Caco-2 (cell line): ENCODE results near the gene PLXNA2. TPM values are rescaled to one million over a fixed set of nuclear protein-coding genes. Genes with fewer than 3 reads are reported as not detected.

ENCODE experiments used
- BruUV-seq: library from RNA; stranded (reverse); fragments of 400-500 nt; replicated peaks from 2 replicates; lab custom pipeline; 2021; lab: Mats Ljungman, UMichigan
- CTCF ChIA-PET: fragments of 300-600 bp; sonication (Branson Sonifier 250); formaldehyde crosslinking; loops from one replicate; lab custom pipeline; 2022; ENCODE audit warnings: antibody characterized with exemption; lab: Charles Lee
- POLR2A ChIA-PET: fragments of 300-600 bp; sonication (Branson Sonifier 250); formaldehyde crosslinking; loops from one replicate; lab custom pipeline; 2022; ENCODE audit warnings: antibody characterized with exemption; lab: Charles Lee
- DNase-seq, 2 experiments: peaks; one replicate each; pipeline versions ENCODE4 v3.0.0 to v3.0.0-alpha.2; 2020 to 2022
- H3K27me3 ChIP-seq: replicated peaks from 2 replicates; pipeline ENCODE4 v1.6.0; 2011; ENCODE audit warnings: low read length; ENCODE audit not compliant: control insufficient read depth, insufficient read depth
- H3K36me3 ChIP-seq: 2 replicates; pipeline ENCODE4 v1.5.1; 2011; ENCODE audit warnings: low read length; ENCODE audit not compliant: control insufficient read depth, insufficient read depth
- H3K4me1 ChIP-seq: fragments of 250-450 bp; sonication (Bioruptor Pico); 2 replicates; pipeline ENCODE4 v1.5.1; 2020; ENCODE audit warnings: mild to moderate bottlenecking
- H3K4me3 ChIP-seq: 2 replicates; pipeline ENCODE4 v1.5.1; 2011; ENCODE audit warnings: low read depth, mild to moderate bottlenecking, control low read depth, low read length
- H3K9me3 ChIP-seq: fragments of 250-450 bp; sonication (Bioruptor Pico); 2 replicates; pipeline ENCODE4 v1.5.1; 2020; ENCODE audit warnings: mild to moderate bottlenecking, moderate library complexity
- H3K27ac Mint-ChIP-seq: one replicate; pipeline ENCODE4 v1.8.0; 2022; ENCODE audit warnings: mixed read lengths; ENCODE audit not compliant: unreplicated experiment
- H3K27me3 Mint-ChIP-seq: one replicate; pipeline ENCODE4 v1.8.0; 2022; ENCODE audit warnings: mixed read lengths; ENCODE audit not compliant: insufficient read depth, unreplicated experiment
- H3K36me3 Mint-ChIP-seq: one replicate; pipeline ENCODE4 v1.8.0; 2022; ENCODE audit warnings: mild to moderate bottlenecking, mixed read lengths; ENCODE audit not compliant: insufficient read depth, unreplicated experiment
- H3K4me1 Mint-ChIP-seq: one replicate; pipeline ENCODE4 v1.8.0; 2022; ENCODE audit warnings: low read depth, mixed read lengths; ENCODE audit not compliant: unreplicated experiment
- H3K4me3 Mint-ChIP-seq: one replicate; pipeline ENCODE4 v1.8.0; 2022; ENCODE audit warnings: mild to moderate bottlenecking, moderate library complexity, mixed read lengths; ENCODE audit not compliant: unreplicated experiment
- H3K9me3 Mint-ChIP-seq: one replicate; pipeline ENCODE4 v1.8.0; 2022; ENCODE audit warnings: mixed read lengths; ENCODE audit not compliant: unreplicated experiment
- intact Hi-C: fragments of 100-400 bp; cut with micrococcal nuclease; formaldehyde crosslinking; loops from one replicate; pipeline ENCODE4 v1.10.0; 2022; ENCODE audit not compliant: unreplicated experiment
- total RNA-seq: library from RNA; stranded (reverse); gene quantifications from 2 replicates; pipeline ENCODE4 v1.2.3, GENCODE V29; 2022
- TF ChIP-seq, protein P1 (sequence below), 2 experiments: fragments of 200-600 bp in 1 of 2; IDR thresholded peaks; 1 replicate in 1 of 2; 2 replicates in 1 of 2; pipeline versions ENCODE4 v1.5.1 to v1.8.0; 2011 to 2022; ENCODE audit warnings: antibody characterized with exemption in 1 of 2, control low read depth in 1 of 2, inconsistent platforms in 1 of 2, low read depth in 1 of 2, low read length in 1 of 2, mild to moderate bottlenecking in 1 of 2, moderate library complexity in 1 of 2; ENCODE audit not compliant: insufficient read depth in 1 of 2, severe bottlenecking in 1 of 2, unreplicated experiment in 1 of 2

Gene PLXNA2
- total RNA-seq, 1 experiment from 2014 or later = 3.2 TPM

DNA sequence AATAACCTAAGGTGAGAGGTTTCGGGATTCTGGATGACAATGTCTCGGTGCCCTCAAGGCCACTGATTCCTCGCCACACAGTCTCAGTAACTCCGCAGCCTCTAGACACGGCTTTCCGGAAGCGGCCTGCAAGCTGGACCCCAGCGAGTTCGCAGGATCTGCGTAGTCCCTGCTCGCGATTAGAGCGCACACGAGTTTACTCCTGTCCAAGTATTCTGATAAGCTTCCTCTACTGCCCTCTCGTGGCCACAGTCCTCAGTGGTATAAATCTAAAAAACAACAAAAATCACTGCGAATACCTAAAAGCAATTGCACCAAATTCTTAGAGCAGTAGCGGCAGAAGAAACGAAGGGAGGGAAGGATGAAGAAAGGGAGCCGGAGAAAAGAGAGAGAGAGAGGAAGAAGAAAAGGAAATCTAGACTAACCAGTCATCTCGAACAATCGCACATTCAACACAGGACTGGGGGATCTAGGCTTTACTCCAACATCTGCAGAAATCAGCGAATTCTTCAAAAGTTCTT is 1.1 kb upstream of the PLXNA2 start:
- H3K4me3 ChIP-seq = peak overlapping the region; percentile 6; the same call in 1 of the 2 replicates
- H3K4me1 Mint-ChIP-seq = peaks cover 7% of the 10 kb centered on the region
- ChIA-PET CTCF (interaction anchor here (0.7 to 6.1 kb wide), 19 partner anchors 9 to 376 kb away, joined by 3 to 46 read pairs (median 4); no protein-coding TSS in a partner anchor), POLR2A (interaction anchor here (0.5 kb wide), 1 partner anchor 117 kb away, joined by 5 read pairs; no protein-coding TSS in a partner anchor)
- no peaks in the 10 kb centered on the region for H3K9me3 Mint-ChIP-seq
- no peak overlapping the region for H3K27ac Mint-ChIP-seq
- intact Hi-C loops = loop anchor here (1.0 to 10.0 kb wide), 5 partner anchors 66 to 360 kb away; no protein-coding TSS in a partner anchor
- no peaks in the 10 kb centered on the region for H3K36me3 ChIP-seq
- H3K4me3 Mint-ChIP-seq = peak overlapping the region; percentile 88
- no TSS peak for BruUV-seq
- TF ChIP-seq, protein P1, sequence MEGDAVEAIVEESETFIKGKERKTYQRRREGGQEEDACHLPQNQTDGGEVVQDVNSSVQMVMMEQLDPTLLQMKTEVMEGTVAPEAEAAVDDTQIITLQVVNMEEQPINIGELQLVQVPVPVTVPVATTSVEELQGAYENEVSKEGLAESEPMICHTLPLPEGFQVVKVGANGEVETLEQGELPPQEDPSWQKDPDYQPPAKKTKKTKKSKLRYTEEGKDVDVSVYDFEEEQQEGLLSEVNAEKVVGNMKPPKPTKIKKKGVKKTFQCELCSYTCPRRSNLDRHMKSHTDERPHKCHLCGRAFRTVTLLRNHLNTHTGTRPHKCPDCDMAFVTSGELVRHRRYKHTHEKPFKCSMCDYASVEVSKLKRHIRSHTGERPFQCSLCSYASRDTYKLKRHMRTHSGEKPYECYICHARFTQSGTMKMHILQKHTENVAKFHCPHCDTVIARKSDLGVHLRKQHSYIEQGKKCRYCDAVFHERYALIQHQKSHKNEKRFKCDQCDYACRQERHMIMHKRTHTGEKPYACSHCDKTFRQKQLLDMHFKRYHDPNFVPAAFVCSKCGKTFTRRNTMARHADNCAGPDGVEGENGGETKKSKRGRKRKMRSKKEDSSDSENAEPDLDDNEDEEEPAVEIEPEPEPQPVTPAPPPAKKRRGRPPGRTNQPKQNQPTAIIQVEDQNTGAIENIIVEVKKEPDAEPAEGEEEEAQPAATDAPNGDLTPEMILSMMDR (IDR thresholded peaks at IDR 0.05; ENCODE audit: insufficient read depth in 1 of 2, low read depth in 1 of 2, low read length in 1 of 2, severe bottlenecking in 1 of 2, unreplicated experiment in 1 of 2) = peak; percentile 67 to 82
- no peaks in the 10 kb centered on the region for H3K36me3 Mint-ChIP-seq
- 0 out of 2 replicates have a peak, but pooled peaks cover 1% of the 10 kb centered on the region for H3K27me3 ChIP-seq
- no peaks in the 10 kb centered on the region for H3K9me3 ChIP-seq
- peak; percentile 83 to 86 for DNase-seq
- peaks cover 16% of the 10 kb centered on the region for H3K27me3 Mint-ChIP-seq
- peaks cover 6% of the 10 kb centered on the region for H3K4me1 ChIP-seq

DNA sequence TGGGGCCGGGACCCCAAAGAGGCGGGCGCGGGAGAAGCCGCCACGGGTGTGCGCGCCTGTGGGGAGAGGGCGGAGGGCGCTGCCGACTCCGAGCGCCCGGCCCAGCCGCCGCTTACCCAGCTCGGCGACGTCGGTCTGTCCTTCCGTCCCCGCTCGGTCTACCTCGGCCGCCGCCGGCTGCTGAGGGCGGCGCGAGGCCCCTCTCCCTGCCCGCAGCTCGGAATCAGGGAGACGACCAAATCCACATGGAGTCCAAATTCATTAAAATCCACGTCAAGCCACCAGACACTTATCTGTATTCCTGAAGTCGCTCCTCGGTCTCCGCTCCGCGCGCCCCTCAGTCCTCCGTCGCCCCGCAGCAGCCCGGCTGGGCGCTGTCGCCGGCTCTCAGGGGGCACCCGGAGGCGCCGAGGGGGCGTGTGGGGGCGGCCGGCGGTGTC is 637 bp downstream of the PLXNA2 start:
- CTCF ChIA-PET = interaction anchor here (0.8 to 6.1 kb wide), 11 partner anchors 9 to 279 kb away, joined by 3 to 46 read pairs (median 3); no protein-coding TSS in a partner anchor

DNA sequence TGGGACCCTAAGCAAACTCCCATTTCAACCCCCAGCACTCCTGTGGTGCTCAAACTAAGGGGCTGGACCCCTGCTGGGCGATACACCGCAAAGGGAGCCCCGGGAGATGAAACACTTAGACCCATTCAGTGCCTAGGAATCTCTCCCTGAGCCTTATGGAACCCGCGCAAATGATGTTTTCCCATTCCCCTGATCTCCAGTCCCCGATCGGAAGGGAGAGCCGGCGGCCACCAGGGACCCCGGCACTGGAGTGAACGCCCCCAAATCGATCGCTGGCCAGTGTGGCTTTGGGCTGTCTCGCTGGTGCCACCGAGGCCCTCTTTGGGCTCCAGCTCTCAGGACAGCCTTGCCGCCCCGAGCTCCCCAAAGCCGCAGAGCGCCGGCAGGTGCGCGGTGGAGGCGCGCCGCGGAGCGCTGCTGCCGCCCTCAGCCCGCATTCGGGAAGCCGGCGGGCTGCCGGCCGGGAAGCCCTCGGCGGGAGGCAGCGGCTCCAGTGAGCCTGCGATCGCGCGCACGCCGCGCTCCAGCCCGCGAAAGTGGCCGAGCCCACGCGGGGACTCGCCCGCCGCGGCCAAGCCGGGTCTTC is 1.1 kb downstream of the PLXNA2 start:
- Mint-ChIP-seq H3K4me3 (peak overlapping the region; percentile 69), H3K27ac (no peak overlapping the region), H3K27me3 (peaks cover 16% of the 10 kb centered on the region), H3K36me3 (no peaks in the 10 kb centered on the region), H3K9me3 (no peaks in the 10 kb centered on the region), H3K4me1 (peaks cover 13% of the 10 kb centered on the region)
- Histone ChIP-seq H3K9me3 (no peaks in the 10 kb centered on the region), H3K4me1 (peaks cover 25% of the 10 kb centered on the region), H3K4me3 (peak overlapping the region; percentile 60), H3K27me3 (0 out of 2 replicates have a peak, but pooled peaks cover 1% of the 10 kb centered on the region), H3K36me3 (no peaks in the 10 kb centered on the region)
- peak in 1 of 2 experiments; percentile 42 for DNase-seq
- intact Hi-C loops = loop anchor here (10.0 kb wide), 1 partner anchor 358 kb away; no protein-coding TSS in a partner anchor
- no TSS peak for BruUV-seq
- ChIA-PET POLR2A (interaction anchor here (0.6 kb wide), 2 partner anchors 213 to 1120 kb away, joined by 3 to 7 read pairs; no protein-coding TSS in a partner anchor), CTCF (interaction anchor here (0.6 to 6.1 kb wide), 10 partner anchors 9 to 447 kb away, joined by 3 to 46 read pairs (median 4); no protein-coding TSS in a partner anchor)
- TF ChIP-seq, protein P1 (IDR thresholded peaks at IDR 0.05; ENCODE audit: insufficient read depth in 1 of 2, low read depth in 1 of 2, low read length in 1 of 2, severe bottlenecking in 1 of 2, unreplicated experiment in 1 of 2) = no peak

More for the DNA sequence above, 637 bp downstream of the PLXNA2 start:
- Histone ChIP-seq H3K36me3 (no peaks in the 10 kb centered on the region), H3K27me3 (0 out of 2 replicates have a peak, but pooled peaks cover 1% of the 10 kb centered on the region), H3K4me3 (peak overlapping the region; percentile 60), H3K9me3 (no peaks in the 10 kb centered on the region), H3K4me1 (peaks cover 20% of the 10 kb centered on the region)
- peak overlapping the region; percentile 22 for H3K27ac Mint-ChIP-seq
- POLR2A ChIA-PET = no interaction called here
- peaks cover 16% of the 10 kb centered on the region for H3K27me3 Mint-ChIP-seq
- TF ChIP-seq, protein P1 (IDR thresholded peaks at IDR 0.05; ENCODE audit: insufficient read depth in 1 of 2, low read depth in 1 of 2, low read length in 1 of 2, severe bottlenecking in 1 of 2, unreplicated experiment in 1 of 2) = no peak
- no peaks in the 10 kb centered on the region for H3K9me3 Mint-ChIP-seq
- BruUV-seq = no TSS peak
- DNase-seq = peak in 1 of 2 experiments; percentile 30
- intact Hi-C loops = loop anchor here (10.0 kb wide), 1 partner anchor 359 kb away; no protein-coding TSS in a partner anchor
- H3K36me3 Mint-ChIP-seq = no peaks in the 10 kb centered on the region
- H3K4me3 Mint-ChIP-seq = peak overlapping the region; percentile 88
- peaks cover 13% of the 10 kb centered on the region for H3K4me1 Mint-ChIP-seq
